GF-D8 (cell line): Measurements from ENCODE around the gene KLK1.
"Not testable (repeated sequence)": the region's sequence is repeated elsewhere in the genome, so short reads cannot be mapped to it uniquely, and the experiment has no call there.

Experiments used
- DNase-seq: peaks from one replicate; lab custom pipeline; 2025; lab: John Stamatoyannopoulos, UW

Gene KLK1

GRCh38 chr19:50792272-50793250 is 31.0 kb downstream of the KLK1 start:
- DNase-seq = no peak

- no peak for DNase-seq
Measured at GRCh38 chr19:50791594-50792271, 31.9 kb downstream of the KLK1 start.

DNA sequence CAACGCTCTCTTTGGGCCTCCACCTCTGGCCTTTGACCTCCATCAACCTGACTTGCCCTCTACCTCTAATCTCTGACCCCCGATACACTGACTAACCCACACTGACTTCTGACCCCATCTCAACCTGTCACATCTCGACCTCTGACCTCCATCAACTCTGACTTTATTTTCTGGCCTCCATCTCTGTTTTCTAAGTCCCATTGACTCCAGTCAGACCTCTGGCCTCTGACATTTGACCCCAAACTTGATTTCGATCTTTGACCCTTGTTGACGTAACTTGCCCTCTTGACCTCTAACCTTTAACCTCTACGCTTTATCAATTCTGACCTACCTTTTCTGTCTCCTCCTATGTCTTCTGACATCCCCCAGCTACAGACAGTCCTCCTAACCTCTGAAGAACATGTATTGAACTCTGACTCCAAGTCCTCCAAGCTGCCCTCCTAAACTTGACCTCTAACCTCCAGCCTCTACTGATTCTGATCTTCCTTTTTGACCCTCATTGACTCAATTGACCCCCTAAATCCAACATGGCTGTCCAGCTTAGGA is 32.6 kb downstream of the KLK1 start:
- no peak for DNase-seq

DNA sequence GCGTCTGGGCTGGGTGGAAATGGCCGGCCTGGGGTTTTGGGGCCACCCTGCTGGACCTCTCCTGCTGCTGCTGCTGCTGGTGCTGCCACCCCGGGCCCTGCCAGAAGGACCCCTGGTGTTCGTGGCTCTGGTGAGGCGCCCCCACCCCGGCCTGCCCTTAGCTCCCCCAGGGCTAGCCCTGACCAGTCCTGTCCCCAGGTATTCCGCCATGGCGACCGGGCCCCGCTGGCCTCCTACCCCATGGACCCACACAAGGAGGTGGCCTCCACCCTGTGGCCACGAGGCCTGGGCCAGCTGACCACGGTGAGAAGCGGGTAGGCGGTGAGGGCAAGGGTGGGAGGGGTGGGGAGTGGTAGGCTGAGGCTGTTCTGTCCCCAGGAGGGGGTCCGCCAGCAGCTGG is 33.2 kb downstream of the KLK1 start, which contains the start of gene ACP4:
TSS of gene ACP4 (plus strand) at position 20 of the 400 bp plus-strand sequence. CDS start at position 20, 0 bp downstream.
- DNase-seq = no peak

- DNase-seq = no peak
Measured at GRCh38 chr19:50785329-50785728, 38.3 kb downstream of the KLK1 start.

GRCh38 chr19:50784710-50785109 is 38.9 kb downstream of the KLK1 start:
- no peak for DNase-seq

DNA sequence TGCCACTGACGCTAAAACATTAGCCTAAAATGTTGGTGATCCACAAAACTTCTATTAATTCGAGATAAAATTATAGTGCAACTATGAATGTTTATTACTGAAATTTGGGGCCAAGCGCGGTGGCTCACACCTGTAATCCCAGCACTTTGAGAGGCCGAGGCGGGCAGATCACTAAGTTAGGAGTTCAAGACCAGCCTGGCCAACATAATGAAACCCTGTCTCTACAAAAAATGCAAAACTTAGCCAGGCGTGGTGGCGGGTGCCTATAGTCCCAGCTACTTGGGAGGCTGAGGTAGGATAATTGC is 39.8 kb downstream of the KLK1 start:
- not testable (repeated sequence) for DNase-seq

DNA sequence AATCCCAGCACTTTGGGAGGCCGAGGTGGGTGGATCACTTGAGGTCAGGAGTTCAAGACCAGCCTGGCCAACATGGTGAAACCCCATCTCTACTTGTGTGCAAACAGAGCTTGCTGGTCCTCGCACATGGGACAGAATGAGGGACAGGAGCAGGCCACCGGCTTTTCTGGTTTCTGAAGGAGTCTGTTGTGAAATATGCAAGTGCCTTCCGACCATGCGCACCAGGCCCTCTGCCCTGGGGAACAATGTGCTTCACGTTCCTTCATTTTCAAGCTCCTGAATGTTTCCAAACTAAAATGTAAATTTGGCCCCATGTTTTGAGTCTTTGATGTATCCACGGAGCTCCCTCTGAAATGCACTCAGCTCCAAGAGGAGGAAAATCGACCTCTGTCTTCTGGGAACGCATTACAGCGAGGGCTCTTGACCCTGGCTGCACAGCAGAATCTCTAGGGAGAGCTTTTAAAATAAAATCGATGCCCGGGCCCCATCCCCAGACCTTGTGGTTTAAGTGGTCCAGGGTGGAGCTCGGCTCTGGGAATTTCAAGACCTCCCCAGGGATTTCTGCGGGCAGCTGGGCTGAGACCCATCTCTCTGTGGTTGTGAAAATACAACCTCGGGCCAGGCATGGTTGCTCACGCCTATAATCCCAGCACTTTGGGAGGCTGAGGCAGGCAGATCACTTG is 42.7 kb downstream of the KLK1 start:
- DNase-seq = peak; percentile 65

DNA sequence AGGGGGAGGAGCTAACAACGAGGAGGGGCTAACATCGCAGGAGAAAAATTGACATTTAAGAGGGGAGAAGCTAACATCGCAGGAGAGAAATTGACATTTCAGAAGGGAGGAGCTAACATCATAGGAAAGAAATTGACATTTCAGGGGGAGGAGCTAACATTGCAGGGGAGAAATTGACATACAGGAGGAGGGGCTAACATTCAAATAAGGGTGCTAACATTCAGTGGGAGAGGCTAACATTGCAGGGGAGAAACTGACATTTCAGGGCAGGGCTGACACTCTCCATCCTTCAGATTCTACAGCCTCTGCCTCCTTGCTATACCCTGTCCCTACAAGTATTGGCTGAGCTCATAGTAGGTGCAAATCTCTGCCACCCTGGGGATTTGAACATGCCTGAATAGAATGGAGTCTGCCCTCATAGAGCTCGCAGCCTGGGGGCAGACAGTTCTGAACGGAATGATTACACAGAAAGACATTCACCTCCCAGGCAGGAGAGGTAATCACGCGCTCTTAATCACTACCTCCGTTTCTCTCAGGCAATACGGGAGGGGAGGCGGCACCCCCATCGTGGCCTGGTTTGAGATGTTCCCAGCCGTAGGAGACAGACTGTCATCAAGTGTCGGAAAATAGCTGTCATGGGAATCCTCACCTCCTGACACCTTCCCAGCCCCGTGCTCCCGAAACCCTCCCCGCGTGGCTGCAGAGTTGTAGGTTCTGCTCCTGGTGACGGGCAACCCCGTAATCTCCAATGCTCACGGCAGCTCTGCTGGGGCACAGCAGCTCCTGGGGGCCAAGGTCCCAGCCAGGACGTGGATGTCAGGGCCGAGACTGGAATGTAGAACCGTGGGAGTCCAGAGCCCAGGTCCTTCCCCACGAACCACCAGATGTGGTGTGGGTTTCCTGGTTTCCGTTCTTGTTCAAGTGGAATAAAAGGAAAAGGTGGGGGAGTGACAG is 43.8 kb downstream of the KLK1 start:
- DNase-seq = no peak

DNA sequence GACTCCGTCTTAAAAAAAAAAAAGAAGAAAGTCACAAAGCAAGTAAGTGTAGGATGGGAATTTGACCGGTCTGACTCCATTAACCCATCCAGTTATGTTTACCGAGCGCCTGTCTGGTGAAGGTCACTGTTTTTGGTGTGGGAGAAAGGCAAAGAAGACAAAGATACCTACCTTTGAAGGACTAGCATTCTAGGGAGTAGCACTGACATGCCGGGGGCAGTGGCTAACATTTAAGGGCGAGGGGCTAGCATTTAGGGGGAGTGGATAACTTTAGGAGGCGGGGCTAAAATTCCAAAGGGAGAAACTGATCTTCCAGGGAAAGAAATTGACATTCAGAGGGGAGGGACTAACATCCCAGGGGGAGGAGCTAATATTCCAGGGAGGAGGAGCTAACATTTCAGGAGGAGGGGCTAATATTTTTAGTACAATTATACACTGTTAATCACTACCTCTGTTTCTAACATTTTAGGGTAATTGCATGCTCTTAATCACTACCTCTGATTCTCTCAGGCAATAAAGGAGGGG is 44.6 kb downstream of the KLK1 start:
- DNase-seq = no peak

DNA sequence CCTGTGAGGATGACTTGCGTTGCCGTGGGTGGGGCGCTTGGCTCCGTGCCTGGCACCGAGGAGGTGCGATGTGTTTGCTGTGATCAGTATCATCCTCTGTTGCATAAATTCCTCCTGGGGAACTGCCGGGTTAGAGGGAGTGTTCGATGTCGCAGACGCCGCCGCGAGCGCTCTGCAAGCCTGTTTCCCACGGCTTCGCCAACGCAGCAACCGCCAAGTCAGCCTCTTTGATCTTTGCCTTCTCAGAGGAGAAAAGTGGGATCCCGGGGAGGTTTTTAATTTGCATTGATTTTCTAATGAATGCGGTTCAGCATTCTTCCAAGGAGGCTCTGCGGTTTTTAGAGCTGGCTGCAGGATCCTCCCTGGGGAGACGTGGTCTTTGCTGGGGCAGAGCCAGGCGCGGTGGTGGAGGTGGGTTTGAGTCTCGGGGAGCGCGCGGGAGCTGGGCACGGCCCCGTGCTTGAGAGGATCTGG is 45.7 kb downstream of the KLK1 start:
- DNase-seq = peak; percentile 60

- no peak for DNase-seq
Measured at GRCh38 chr19:50777261-50777660, 46.3 kb downstream of the KLK1 start.

DNA sequence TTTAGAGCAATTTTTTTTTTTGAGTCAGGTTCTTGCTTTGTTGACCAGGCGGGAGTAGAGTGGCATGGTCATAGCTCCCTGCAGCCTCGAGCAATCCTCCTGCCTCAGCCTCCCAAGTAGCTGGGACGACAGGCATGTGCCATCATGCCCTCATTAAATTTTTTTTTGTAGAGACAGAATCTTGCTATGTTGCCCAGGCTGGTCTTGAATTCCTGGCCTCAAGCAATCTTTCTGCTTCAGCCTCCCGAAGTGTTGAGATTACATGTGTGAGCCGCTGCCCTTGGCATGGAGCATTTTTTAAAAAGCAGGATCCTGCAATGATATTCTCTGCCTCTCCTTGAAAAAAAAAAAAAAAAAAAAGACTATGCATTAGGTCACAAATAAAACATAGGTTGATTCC is 47.5 kb downstream of the KLK1 start:
- DNase-seq = no peak

GRCh38 chr19:50773454-50773853 is 50.1 kb downstream of the KLK1 start:
- DNase-seq = not testable (repeated sequence)

DNA sequence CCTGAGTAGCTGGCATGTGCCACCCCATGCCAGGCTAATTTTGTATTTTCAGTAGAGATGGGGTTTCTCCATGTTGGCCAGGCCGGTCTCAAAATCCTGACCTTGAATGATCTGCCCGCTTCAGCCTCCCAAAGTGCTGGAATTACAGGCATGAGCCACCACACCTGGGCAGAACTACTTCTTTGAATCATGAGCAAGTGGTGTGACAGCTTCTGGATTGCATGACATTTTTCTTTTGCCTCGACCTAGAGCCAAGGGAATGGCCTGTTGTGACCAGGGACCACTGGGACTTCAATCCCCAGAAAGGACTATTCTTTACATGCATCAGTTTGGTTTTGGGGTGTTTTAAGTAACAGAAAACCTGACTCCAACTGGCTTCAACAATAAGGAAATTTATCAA is 50.7 kb downstream of the KLK1 start:
- DNase-seq = not testable (repeated sequence)

DNA sequence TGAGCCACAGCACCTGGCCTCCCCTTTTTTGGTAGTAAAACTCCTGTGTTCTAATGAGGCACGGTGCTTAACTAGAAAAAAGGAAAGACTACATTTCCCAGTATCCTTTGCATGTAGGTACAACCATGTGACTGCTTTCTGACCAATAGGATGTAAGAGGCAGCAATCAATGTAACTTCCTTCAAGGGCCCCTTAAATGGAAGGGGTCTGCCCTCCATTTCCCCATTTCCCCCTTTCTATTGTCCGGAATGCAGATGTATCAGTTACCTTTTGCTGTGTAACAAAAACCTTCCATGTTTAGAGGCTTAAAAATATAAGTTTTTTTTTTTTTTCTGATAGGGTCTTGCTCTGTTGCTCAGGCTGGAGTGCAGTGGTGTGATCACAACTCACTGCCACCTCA is 51.1 kb downstream of the KLK1 start:
- DNase-seq = no peak

DNA sequence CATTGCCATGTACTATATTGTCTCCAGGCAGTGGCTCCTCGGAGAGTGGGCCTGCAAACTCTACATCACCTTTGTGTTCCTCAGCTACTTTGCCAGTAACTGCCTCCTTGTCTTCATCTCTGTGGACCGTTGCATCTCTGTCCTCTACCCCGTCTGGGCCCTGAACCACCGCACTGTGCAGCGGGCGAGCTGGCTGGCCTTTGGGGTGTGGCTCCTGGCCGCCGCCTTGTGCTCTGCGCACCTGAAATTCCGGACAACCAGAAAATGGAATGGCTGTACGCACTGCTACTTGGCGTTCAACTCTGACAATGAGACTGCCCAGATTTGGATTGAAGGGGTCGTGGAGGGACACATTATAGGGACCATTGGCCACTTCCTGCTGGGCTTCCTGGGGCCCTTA is 52.7 kb downstream of the KLK1 start:
- DNase-seq = no peak

- DNase-seq = not testable (repeated sequence)
Measured at GRCh38 chr19:50770164-50770563, 53.4 kb downstream of the KLK1 start, which contains the start of gene GPR32. Gene GPR32, plus strand, starts transcription at chr19:50770464. Its CDS starts 137 bp downstream, at chr19:50770601.
